Esophagus squamous epithelium (tissue), 5 donors: Measurements from ENCODE around the gene ADCY6. TPM values are rescaled to one million over a fixed set of nuclear protein-coding genes. Genes with fewer than 3 reads are reported as not detected.

ENCODE experiments used
- DNase-seq: peaks from one replicate; lab custom pipeline; 2025; lab: John Stamatoyannopoulos, UW
- H3K27ac ChIP-seq, 4 donors: fragments of 200-600 bp; sonication (generic); one replicate each; pipeline ENCODE4 v1.5.1; 2016 to 2019; ENCODE audit warnings: mild to moderate bottlenecking in 1 of 4
- H3K27me3 ChIP-seq, 4 donors: fragments of 200-600 bp; sonication (generic); 1 replicate in 3 of 4; 2 replicates in 1 of 4; pipeline versions ENCODE4 v1.5.1 to v1.6.0; 2017 to 2021; ENCODE audit warnings: antibody characterized with exemption in 1 of 4
- H3K36me3 ChIP-seq, 3 donors: fragments of 200-600 bp; sonication (generic); one replicate each; pipeline ENCODE4 v1.5.1; 2016 to 2019
- H3K4me1 ChIP-seq, 3 donors: fragments of 200-600 bp; sonication (generic); one replicate each; pipeline ENCODE4 v1.5.1; 2017 to 2019
- H3K4me3 ChIP-seq, 4 donors: fragments of 200-600 bp; sonication (generic); 1 replicate in 3 of 4; 2 replicates in 1 of 4; pipeline ENCODE4 v1.5.1; 2016 to 2019; ENCODE audit warnings: mild to moderate bottlenecking in 2 of 4, moderate library complexity in 1 of 4
- H3K9me3 ChIP-seq, 3 donors: fragments of 200-600 bp; sonication (generic); one replicate each; pipeline ENCODE4 v1.5.1; 2016 to 2019
- POLR2A ChIP-seq, 4 donors: fragments of 450-650 bp; IDR thresholded peaks; one replicate each; pipeline ENCODE4 v1.6.1; 2017; ENCODE audit warnings: antibody characterized with exemption in 4 of 4, mild to moderate bottlenecking in 4 of 4, moderate library complexity in 3 of 4
- WGBS, 2 donors: methylation state at CpG; one replicate each; pipeline ENCODE4 v1.1.5; 2018; 5-methylcytosine and 5-hydroxymethylcytosine counted together
- intact Hi-C: fragments of 100-400 bp; cut with DNase I; formaldehyde crosslinking; loops from one replicate; pipeline ENCODE4 v1.15.0; 2022
- total RNA-seq, 4 donors: library from RNA; depleted of rRNA; stranded (reverse); fragments of >200 nt; gene quantifications; one replicate each; pipeline ENCODE4 v1.1.0, GENCODE V29; 2016
- TF ChIP-seq, protein P1 (sequence below), 6 experiments: fragments of 450-650 bp in 4 of 6; fragments of 200-600 bp in 2 of 6; sonication (generic) in 2 of 6; IDR thresholded peaks; one replicate each; pipeline ENCODE4 v1.5.1; 2016 to 2019; ENCODE audit warnings: antibody characterized with exemption in 6 of 6, mild to moderate bottlenecking in 4 of 6, moderate library complexity in 4 of 6
- donor health status: DM: yes; HTN: yes; CAD: no.

The ADCY6 gene
- total RNA-seq, 4 donors from 2014 or later, result 11.5 to 14.7 (median 13.9) TPM

GRCh38 chr12:48819986-48820725 is 31.3 kb upstream of the ADCY6 start:
- Histone ChIP-seq H3K27me3 (no peaks in the 10 kb centered on the region), H3K36me3 (peaks cover 0 to 24% (median 4%) of the 10 kb centered on the region in 3 donors), H3K4me1 (peaks cover 25 to 47% (median 26%) of the 10 kb centered on the region in 3 donors), H3K27ac (no peak overlapping the region), H3K4me3 (no peak overlapping the region), H3K9me3 (no peaks in the 10 kb centered on the region)
- intact Hi-C loops, result no loop called here
- no peak for DNase-seq
- WGBS, 2 donors, result 89 to 100% methylated on average over 1 to 3 of the region's 5 CpGs
- TF ChIP-seq, protein P1, sequence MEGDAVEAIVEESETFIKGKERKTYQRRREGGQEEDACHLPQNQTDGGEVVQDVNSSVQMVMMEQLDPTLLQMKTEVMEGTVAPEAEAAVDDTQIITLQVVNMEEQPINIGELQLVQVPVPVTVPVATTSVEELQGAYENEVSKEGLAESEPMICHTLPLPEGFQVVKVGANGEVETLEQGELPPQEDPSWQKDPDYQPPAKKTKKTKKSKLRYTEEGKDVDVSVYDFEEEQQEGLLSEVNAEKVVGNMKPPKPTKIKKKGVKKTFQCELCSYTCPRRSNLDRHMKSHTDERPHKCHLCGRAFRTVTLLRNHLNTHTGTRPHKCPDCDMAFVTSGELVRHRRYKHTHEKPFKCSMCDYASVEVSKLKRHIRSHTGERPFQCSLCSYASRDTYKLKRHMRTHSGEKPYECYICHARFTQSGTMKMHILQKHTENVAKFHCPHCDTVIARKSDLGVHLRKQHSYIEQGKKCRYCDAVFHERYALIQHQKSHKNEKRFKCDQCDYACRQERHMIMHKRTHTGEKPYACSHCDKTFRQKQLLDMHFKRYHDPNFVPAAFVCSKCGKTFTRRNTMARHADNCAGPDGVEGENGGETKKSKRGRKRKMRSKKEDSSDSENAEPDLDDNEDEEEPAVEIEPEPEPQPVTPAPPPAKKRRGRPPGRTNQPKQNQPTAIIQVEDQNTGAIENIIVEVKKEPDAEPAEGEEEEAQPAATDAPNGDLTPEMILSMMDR (IDR thresholded peaks at IDR 0.05), result no peak
- TF ChIP-seq POLR2A (IDR thresholded peaks at IDR 0.05), result no peak

- H3K27ac ChIP-seq, result peak overlapping the region; percentile 55 to 74 (median 60)
- H3K9me3 ChIP-seq, result no peaks in the 10 kb centered on the region
- intact Hi-C loops, result no loop called here
- H3K27me3 ChIP-seq, result no peaks in the 10 kb centered on the region
- peak overlapping the region; percentile 68 to 82 (median 79) for H3K4me3 ChIP-seq
- H3K36me3 ChIP-seq, result peaks cover 0 to 12% (median under 1%) of the 10 kb centered on the region in 3 donors
- no peak for TF ChIP-seq POLR2A (IDR thresholded peaks at IDR 0.05)
- TF ChIP-seq, protein P1 (IDR thresholded peaks at IDR 0.05), result peak in 1 of 6 experiments; percentile 31
- peaks cover 25 to 54% (median 29%) of the 10 kb centered on the region in 3 donors for H3K4me1 ChIP-seq
- WGBS, 2 donors, result 50 to 55% methylated on average over 13 of the region's 37 CpGs
- no peak for DNase-seq
Observed at GRCh38 chr12:48818831-48819590, 30.1 kb upstream of the ADCY6 start.

DNA sequence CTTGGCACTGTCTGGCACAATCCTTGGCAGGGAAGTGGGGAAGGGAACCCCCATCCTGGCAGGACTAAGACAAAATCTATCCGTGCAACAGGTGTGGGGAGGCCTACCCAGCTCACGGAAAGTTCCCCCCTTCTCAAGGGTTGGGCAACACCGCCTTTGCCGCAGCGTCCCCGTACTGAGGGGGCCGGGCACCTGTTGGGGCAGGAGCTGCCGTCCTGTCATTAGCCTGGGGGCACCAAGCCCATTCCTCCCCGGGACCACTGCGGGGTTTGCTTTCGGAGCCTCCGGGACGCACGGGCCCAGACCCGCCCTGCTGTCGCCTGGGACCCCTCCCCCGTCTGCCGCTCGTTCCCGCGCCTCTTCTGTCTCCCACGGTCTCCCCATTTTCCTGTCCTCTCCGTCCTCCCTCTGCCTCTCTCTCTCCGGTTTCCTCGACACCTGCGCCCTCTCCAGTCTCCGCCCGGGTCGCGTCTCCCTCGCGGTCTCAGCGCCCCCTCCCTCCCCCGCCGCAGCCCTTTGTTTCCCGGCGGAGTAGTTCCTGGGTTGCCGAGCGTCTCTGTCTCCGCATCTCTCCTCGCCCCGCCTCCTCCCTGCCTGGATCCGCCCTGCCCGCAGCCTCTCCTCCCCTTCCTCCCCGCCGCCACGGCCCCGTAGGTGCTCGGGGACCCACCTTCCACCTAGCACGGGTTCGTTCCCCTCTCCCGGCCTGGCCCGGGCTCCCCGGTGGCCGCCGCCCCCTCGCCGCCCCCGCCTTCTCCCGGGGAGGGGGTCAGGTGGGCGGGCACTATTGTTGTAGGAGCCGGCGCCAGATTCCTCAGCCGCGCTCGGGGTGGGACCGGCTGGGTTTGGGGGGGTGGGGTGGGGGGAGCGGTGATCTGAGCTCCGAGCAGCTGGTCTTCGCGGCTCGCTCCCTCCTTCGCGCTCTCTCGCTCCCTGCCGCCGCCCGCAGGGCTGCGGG is 29.3 kb upstream of the ADCY6 start, which contains the start of gene CACNB3:
TSS of gene CACNB3 (plus strand) at position 624 of the 958 bp plus-strand sequence. CDS start 434 bp downstream, outside the sequence.
- H3K4me3 ChIP-seq, result peak within 1 kb of the TSS; percentile 68 to 82 (median 79)
- H3K27me3 ChIP-seq, result no peaks in the 10 kb centered on the region
- peak within 1 kb of the TSS; percentile 55 to 74 (median 60) for H3K27ac ChIP-seq
- TF ChIP-seq, protein P1 (IDR thresholded peaks at IDR 0.05), result no peak
- TF ChIP-seq POLR2A (IDR thresholded peaks at IDR 0.05), result no peak
- intact Hi-C loops, result no loop called here
- no peaks in the 10 kb centered on the region for H3K9me3 ChIP-seq
- no peak for DNase-seq
- H3K36me3 ChIP-seq, result peaks cover 0 to 4% (median 0%) of the 10 kb centered on the region in 3 donors
- H3K4me1 ChIP-seq, result peaks cover 25 to 63% (median 29%) of the 10 kb centered on the region in 3 donors
- WGBS, 2 donors, result 0 to 1% methylated on average over 23 to 41 of the region's 79 CpGs

DNA sequence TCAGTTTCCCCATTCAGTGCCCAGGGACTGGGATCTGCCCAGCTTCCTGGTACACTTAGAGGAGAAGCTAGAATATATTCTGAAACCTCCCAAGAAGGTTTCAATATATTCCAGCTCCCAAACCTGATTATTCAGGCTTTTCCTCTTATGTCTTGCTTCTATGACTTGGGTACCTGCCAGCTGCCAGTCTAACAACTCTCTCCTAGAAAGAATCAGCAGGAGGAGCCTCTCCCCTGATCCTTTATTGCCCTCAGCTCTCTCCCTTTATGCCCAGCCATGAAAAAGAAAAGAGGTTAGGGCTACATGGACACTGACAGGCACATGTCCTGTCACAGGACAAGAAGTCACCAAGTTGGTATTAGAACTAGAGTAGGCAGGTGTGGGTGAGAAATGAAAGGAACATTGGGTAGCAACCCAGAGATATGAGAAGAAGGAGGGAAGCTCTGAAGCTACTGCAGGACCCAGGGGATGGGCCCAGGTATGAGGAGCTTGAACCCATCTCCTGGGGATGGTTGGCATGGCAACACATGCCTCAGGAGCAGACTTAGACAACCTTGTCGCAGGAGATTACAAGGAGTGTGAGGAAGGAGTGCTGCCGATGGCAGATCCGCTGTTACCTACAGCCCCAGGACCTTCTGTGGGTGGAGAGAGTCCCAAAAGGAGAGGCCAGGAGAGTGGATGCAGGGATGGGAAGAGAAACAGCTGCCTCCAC is 27.4 kb upstream of the ADCY6 start:
- no peak for DNase-seq
- H3K4me3 ChIP-seq, result peak overlapping the region; percentile 86 to 95 (median 90)
- peak overlapping the region; percentile 91 to 95 (median 93) for H3K27ac ChIP-seq
- H3K27me3 ChIP-seq, result no peaks in the 10 kb centered on the region
- no peaks in the 10 kb centered on the region for H3K36me3 ChIP-seq
- TF ChIP-seq, protein P1 (IDR thresholded peaks at IDR 0.05), result no peak
- no peak for TF ChIP-seq POLR2A (IDR thresholded peaks at IDR 0.05)
- WGBS, 2 donors, result 63 to 82% methylated on average over 3 of the region's 3 CpGs
- peaks cover 28 to 81% (median 29%) of the 10 kb centered on the region in 3 donors for H3K4me1 ChIP-seq
- H3K9me3 ChIP-seq, result no peaks in the 10 kb centered on the region
- intact Hi-C loops, result no loop called here
